HCT116 (cell line): Measurements from ENCODE around the gene TSPOAP1. TPM values are rescaled to one million over a fixed set of nuclear protein-coding genes. Genes with fewer than 3 reads are reported as not detected.

Experiments
- ATAC-seq: fragments of 200-7000 bp; cut with Tn5 transposase; 2 replicates; pipeline ENCODE4 v1.9.1; 2020; ENCODE audit warnings: mild to moderate bottlenecking, moderate library complexity
- BruUV-seq: library from RNA; stranded (reverse); fragments of 400-500 nt; replicated peaks from 2 replicates; lab custom pipeline; 2021; lab: Mats Ljungman, UMichigan
- CTCF ChIA-PET: fragments of 300-600 bp; sonication (Branson Sonifier 250); formaldehyde crosslinking; loops from one replicate; lab custom pipeline; 2021; ENCODE audit warnings: antibody characterized with exemption; lab: Charles Lee
- POLR2A ChIA-PET: fragments of 300-600, 350-600 bp; sonication (Branson Sonifier 250); formaldehyde crosslinking; loops from one replicate; lab custom pipeline; 2021; ENCODE audit warnings: antibody characterized with exemption; lab: Charles Lee
- RAD21 ChIA-PET, 2 experiments: fragments of 300-600 bp; sonication (Branson Sonifier 250); formaldehyde crosslinking; loops; one replicate each; lab custom pipeline; 2023; ENCODE audit warnings: low total read pairs in 2 of 2; ENCODE audit not compliant: uncharacterized antibody in 2 of 2, unreplicated experiment in 2 of 2, low non-redundant PET in 1 of 2; lab: Charles Lee
- DNase-seq: peaks from one replicate; pipeline ENCODE4 v3.0.0-alpha.2; 2010; ENCODE audit warnings: low read depth, low spot score
- H2AFZ ChIP-seq: fragments of 200-600 bp; shearing (Covaris generic), sonication (generic); 2 replicates; pipeline ENCODE4 v1.6.1; 2017; ENCODE audit warnings: low read depth, mixed run types, mixed read lengths, antibody characterized with exemption, low read length; ENCODE audit not compliant: poor library complexity, severe bottlenecking
- H3K27ac ChIP-seq: 2 replicates; pipeline ENCODE4 v1.5.1; 2012; ENCODE audit warnings: low read depth, low read length
- H3K27me3 ChIP-seq: fragments of 200-600 bp; sonication (generic); 2 replicates; pipeline ENCODE4 v1.6.1; 2016; ENCODE audit warnings: mixed run types, low read length, mixed read lengths; ENCODE audit not compliant: insufficient read depth
- H3K36me3 ChIP-seq, 2 experiments: fragments of 200-500 bp in 1 of 2; fragments of 200-600 bp in 1 of 2; sonication (Bioruptor generic) in 1 of 2; sonication (generic) in 1 of 2; 2 replicates each; pipeline versions ENCODE4 v1.5.1 to v1.6.1; 2014 to 2016; ENCODE audit warnings: low read length in 2 of 2, inconsistent platforms in 1 of 2, mixed read lengths in 1 of 2, mixed run types in 1 of 2; ENCODE audit not compliant: insufficient read depth in 2 of 2, control insufficient read depth in 1 of 2
- H3K4me1 ChIP-seq, 2 experiments: fragments of 200-600 bp in 1 of 2; sonication (generic) in 1 of 2; 2 replicates each; pipeline versions ENCODE4 v1.5.1 to v1.6.1; 2012 to 2017; ENCODE audit warnings: low read length in 2 of 2, inconsistent platforms in 1 of 2, mild to moderate bottlenecking in 1 of 2, mixed read lengths in 1 of 2, mixed run types in 1 of 2, moderate library complexity in 1 of 2; ENCODE audit not compliant: insufficient read depth in 2 of 2, control insufficient read depth in 1 of 2
- H3K4me2 ChIP-seq: fragments of 200-600 bp; sonication (generic); 2 replicates; pipeline ENCODE4 v1.6.1; 2017; ENCODE audit warnings: mixed run types, low read length, mixed read lengths
- H3K4me3 ChIP-seq, 2 experiments: fragments of 200-600 bp in 1 of 2; sonication (generic) in 1 of 2; replicated peaks in 1 of 2; 2 replicates each; pipeline ENCODE4 v1.5.1; 2011 to 2016; ENCODE audit warnings: low read length in 2 of 2, control low read depth in 1 of 2, low read depth in 1 of 2, mild to moderate bottlenecking in 1 of 2, mixed read lengths in 1 of 2, mixed run types in 1 of 2
- H3K79me2 ChIP-seq: fragments of 200-600 bp; sonication (generic); 2 replicates; pipeline ENCODE4 v1.6.1; 2017; ENCODE audit warnings: mild to moderate bottlenecking, mixed run types, low read length, moderate library complexity, mixed read lengths; ENCODE audit not compliant: insufficient read depth
- H3K9ac ChIP-seq: fragments of 200-600 bp; sonication (generic); 2 replicates; pipeline ENCODE4 v1.6.1; 2016; ENCODE audit warnings: low read length, mixed read lengths
- H3K9me2 ChIP-seq: fragments of 200-600 bp; sonication (generic), shearing (Covaris generic); 2 replicates; pipeline ENCODE4 v1.6.1; 2017; ENCODE audit warnings: mixed run types, mild to moderate bottlenecking, moderate library complexity; ENCODE audit not compliant: insufficient read depth
- H3K9me3 ChIP-seq, 2 experiments: fragments of 200-500 bp in 1 of 2; fragments of 200-600 bp in 1 of 2; sonication (Bioruptor generic) in 1 of 2; sonication (generic) in 1 of 2; 2 replicates each; pipeline ENCODE4 v1.6.1; 2014 to 2017; ENCODE audit warnings: low read length in 2 of 2, mixed read lengths in 2 of 2, inconsistent platforms in 1 of 2, low read depth in 1 of 2, mild to moderate bottlenecking in 1 of 2, mixed run types in 1 of 2, moderate library complexity in 1 of 2; ENCODE audit not compliant: control insufficient read depth in 1 of 2, insufficient read depth in 1 of 2
- H4K20me1 ChIP-seq: fragments of 200-600 bp; sonication (generic), shearing (Covaris generic); 2 replicates; pipeline ENCODE4 v1.6.1; 2017; ENCODE audit warnings: mixed run types, mild to moderate bottlenecking, moderate library complexity; ENCODE audit not compliant: insufficient read depth
- ATF3 ChIP-seq: IDR thresholded peaks from 2 replicates; pipeline ENCODE4 v1.6.1; 2012
- CEBPB ChIP-seq: IDR thresholded peaks from 2 replicates; pipeline ENCODE4 v1.6.1; 2012; ENCODE audit warnings: low read depth
- EGR1 ChIP-seq: IDR thresholded peaks from 2 replicates; pipeline ENCODE4 v1.6.1; 2012; ENCODE audit warnings: low read depth
- ELF1 ChIP-seq: IDR thresholded peaks from 2 replicates; pipeline ENCODE4 v1.6.1; 2012; ENCODE audit warnings: low read depth, borderline replicate concordance
- EZH2 ChIP-seq: fragments of 200-600 bp; sonication (generic); IDR thresholded peaks from 2 replicates; pipeline ENCODE4 v1.6.1; 2017; ENCODE audit warnings: antibody characterized with exemption, mixed run types
- FOSL1 ChIP-seq: IDR thresholded peaks from 2 replicates; pipeline ENCODE4 v1.6.1; 2012; ENCODE audit warnings: low read depth
- JUND ChIP-seq: IDR thresholded peaks from 2 replicates; pipeline ENCODE4 v1.6.1; 2012
- MAX ChIP-seq: IDR thresholded peaks from 2 replicates; pipeline ENCODE4 v1.6.1; 2012
- POLR2A ChIP-seq: IDR thresholded peaks from 2 replicates; pipeline ENCODE4 v1.7.0; 2011; ENCODE audit warnings: borderline replicate concordance; ENCODE audit not compliant: insufficient read depth, insufficient read length; ENCODE audit errors: extremely low read depth
- POLR2AphosphoS5 ChIP-seq: IDR thresholded peaks from 2 replicates; pipeline ENCODE4 v1.6.1; 2011; ENCODE audit warnings: mild to moderate bottlenecking, low read depth, low read length, moderate library complexity
- RAD21 ChIP-seq: IDR thresholded peaks from 2 replicates; pipeline ENCODE4 v1.6.1; 2012; ENCODE audit warnings: low read depth, mild to moderate bottlenecking
- SIN3A ChIP-seq: IDR thresholded peaks from 2 replicates; pipeline ENCODE4 v1.6.1; 2012; ENCODE audit warnings: low read depth
- SP1 ChIP-seq: IDR thresholded peaks from 2 replicates; pipeline ENCODE4 v1.6.1; 2012; ENCODE audit warnings: low read depth
- SRF ChIP-seq: IDR thresholded peaks from 2 replicates; pipeline ENCODE4 v1.6.1; 2012; ENCODE audit warnings: low read depth
- TCF7L2 ChIP-seq: IDR thresholded peaks from 2 replicates; pipeline ENCODE4 v1.7.0; 2011; ENCODE audit warnings: borderline replicate concordance, inconsistent platforms; ENCODE audit not compliant: insufficient read depth, insufficient read length; ENCODE audit errors: extremely low read depth
- YY1 ChIP-seq: IDR thresholded peaks from 2 replicates; pipeline ENCODE4 v1.6.1; 2011; ENCODE audit warnings: low read length, low read depth, moderate library complexity, mild to moderate bottlenecking; ENCODE audit not compliant: insufficient replicate concordance; ENCODE audit errors: extremely low read depth
- ZFX ChIP-seq: fragments of 450-650 bp; IDR thresholded peaks from 2 replicates; pipeline ENCODE4 v1.6.1; 2017
- intact Hi-C: fragments of 100-400 bp; cut with micrococcal nuclease; formaldehyde crosslinking; loops from 2 replicates; pipeline ENCODE4 v1.10.0; 2022
- total RNA-seq: library from RNA; stranded (reverse); gene quantifications from one replicate; pipeline ENCODE4 v1.2.1, GENCODE V29; 2021; ENCODE audit not compliant: unreplicated experiment
- TF ChIP-seq, protein P1 (sequence below), 3 experiments: fragments of 200-600 bp in 1 of 3; sonication (generic) in 1 of 3; IDR thresholded peaks in 2 of 3; conservative IDR thresholded peaks in 1 of 3; 2 replicates each; pipeline ENCODE4 v1.5.1; 2012 to 2017; ENCODE audit warnings: low read depth in 2 of 3, low read length in 2 of 3, antibody characterized with exemption in 1 of 3, borderline replicate concordance in 1 of 3, control low read depth in 1 of 3, mild to moderate bottlenecking in 1 of 3, mixed read lengths in 1 of 3, mixed run types in 1 of 3, moderate library complexity in 1 of 3; ENCODE audit not compliant: insufficient read depth in 1 of 3

The TSPOAP1 gene
- total RNA-seq, 1 experiment from 2014 or later, result 0.27 TPM

DNA sequence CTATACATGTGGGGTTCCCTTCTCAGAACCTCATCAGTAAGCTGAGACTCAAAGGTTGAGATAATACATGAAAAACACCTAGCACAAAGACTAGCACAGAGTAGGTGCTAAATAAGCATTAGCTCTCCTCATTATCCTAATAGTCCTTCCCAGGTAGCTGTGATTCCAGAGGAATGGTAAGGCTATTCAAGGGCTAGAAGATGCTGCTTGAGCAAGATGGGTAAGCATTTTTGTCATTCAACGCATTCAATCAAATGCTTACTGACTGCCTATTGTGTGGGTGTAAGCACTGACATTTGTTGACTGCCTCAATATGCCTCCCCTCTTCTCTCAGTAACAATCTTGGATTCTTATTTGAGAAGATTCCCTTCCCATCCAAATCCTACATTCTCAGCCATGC lies 19.4 kb upstream of the TSPOAP1 start:
- no peaks in the 10 kb centered on the region for H3K9me3 ChIP-seq
- H3K4me3 ChIP-seq, result no peak overlapping the region
- no peak overlapping the region for H3K4me2 ChIP-seq
- H2AFZ ChIP-seq, result no peak overlapping the region
- H3K9me2 ChIP-seq, result no peaks in the 10 kb centered on the region
- no peak for TF ChIP-seq POLR2A
- TF ChIP-seq JUND, result no peak
- TF ChIP-seq, protein P1, sequence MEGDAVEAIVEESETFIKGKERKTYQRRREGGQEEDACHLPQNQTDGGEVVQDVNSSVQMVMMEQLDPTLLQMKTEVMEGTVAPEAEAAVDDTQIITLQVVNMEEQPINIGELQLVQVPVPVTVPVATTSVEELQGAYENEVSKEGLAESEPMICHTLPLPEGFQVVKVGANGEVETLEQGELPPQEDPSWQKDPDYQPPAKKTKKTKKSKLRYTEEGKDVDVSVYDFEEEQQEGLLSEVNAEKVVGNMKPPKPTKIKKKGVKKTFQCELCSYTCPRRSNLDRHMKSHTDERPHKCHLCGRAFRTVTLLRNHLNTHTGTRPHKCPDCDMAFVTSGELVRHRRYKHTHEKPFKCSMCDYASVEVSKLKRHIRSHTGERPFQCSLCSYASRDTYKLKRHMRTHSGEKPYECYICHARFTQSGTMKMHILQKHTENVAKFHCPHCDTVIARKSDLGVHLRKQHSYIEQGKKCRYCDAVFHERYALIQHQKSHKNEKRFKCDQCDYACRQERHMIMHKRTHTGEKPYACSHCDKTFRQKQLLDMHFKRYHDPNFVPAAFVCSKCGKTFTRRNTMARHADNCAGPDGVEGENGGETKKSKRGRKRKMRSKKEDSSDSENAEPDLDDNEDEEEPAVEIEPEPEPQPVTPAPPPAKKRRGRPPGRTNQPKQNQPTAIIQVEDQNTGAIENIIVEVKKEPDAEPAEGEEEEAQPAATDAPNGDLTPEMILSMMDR (IDR thresholded peaks at IDR 0.05 in 2 of 3, conservative IDR thresholded peaks at IDR 0.05 in 1 of 3; ENCODE audit: borderline replicate concordance in 1 of 3, insufficient read depth in 1 of 3, low read depth in 2 of 3, low read length in 2 of 3), result no peak
- TF ChIP-seq EZH2, result no peak
- TF ChIP-seq SP1, result no peak
- TF ChIP-seq ELF1, result no peak
- no peak for TF ChIP-seq YY1
- no peak for TF ChIP-seq ZFX
- TF ChIP-seq CEBPB, result no peak
- POLR2A ChIA-PET, result interaction anchor here (1.0 kb wide), 1 partner anchor 69 kb away, joined by 3 read pairs; the partner anchor contains the start of gene RNF43
- BruUV-seq, result no TSS peak
- H3K4me1 ChIP-seq, result peaks cover 9 to 14% of the 10 kb centered on the region in 2 experiments
- DNase-seq (no peak), ATAC-seq (no peak)
- RAD21 ChIA-PET, result no interaction called here
- H3K9ac ChIP-seq, result no peak overlapping the region
- H3K27ac ChIP-seq, result no peak overlapping the region
- no peaks in the 10 kb centered on the region for H3K27me3 ChIP-seq
- intact Hi-C loops, result no loop called here
- CTCF ChIA-PET, result no interaction called here
- H4K20me1 ChIP-seq, result no peaks in the 10 kb centered on the region
- peaks cover 62 to 64% of the 10 kb centered on the region in 2 experiments for H3K36me3 ChIP-seq
- peaks cover 31% of the 10 kb centered on the region for H3K79me2 ChIP-seq

DNA sequence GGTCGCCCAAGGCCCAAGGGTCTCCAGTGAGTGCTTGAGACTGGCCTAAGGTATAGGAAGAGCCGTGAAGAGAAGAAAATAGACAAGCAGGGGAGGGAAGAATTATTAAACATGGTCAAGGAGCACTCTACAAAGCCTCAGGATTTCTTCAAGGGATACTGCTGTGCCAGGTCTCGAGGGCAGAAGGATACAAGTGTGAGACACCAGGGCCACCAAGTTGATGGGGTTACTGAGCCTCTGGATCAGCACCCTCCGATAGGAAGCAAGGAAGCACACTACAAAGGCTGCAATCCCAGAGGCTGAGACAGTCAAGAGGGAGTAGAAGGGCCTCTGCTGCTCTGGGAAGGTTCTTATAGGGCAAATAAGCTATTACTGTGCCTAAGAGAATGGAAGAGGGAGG lies 16.9 kb upstream of the TSPOAP1 start:
- peaks cover 12% of the 10 kb centered on the region for H3K79me2 ChIP-seq
- H3K9me3 ChIP-seq, result no peaks in the 10 kb centered on the region
- no peaks in the 10 kb centered on the region for H3K9me2 ChIP-seq
- intact Hi-C loops, result no loop called here
- DNase-seq (no peak), ATAC-seq (no peak)
- H3K4me3 ChIP-seq, result no peak overlapping the region
- no peak overlapping the region for H2AFZ ChIP-seq
- no TSS peak for BruUV-seq
- no peak overlapping the region for H3K9ac ChIP-seq
- H4K20me1 ChIP-seq, result no peaks in the 10 kb centered on the region
- no peak overlapping the region for H3K27ac ChIP-seq
- POLR2A ChIA-PET, result interaction anchor here (2.4 kb wide), 1 partner anchor 72 kb away, joined by 10 read pairs; the partner anchor contains the start of gene RNF43
- CTCF ChIA-PET, result no interaction called here
- H3K36me3 ChIP-seq, result peaks cover 59% of the 10 kb centered on the region in 2 experiments
- H3K27me3 ChIP-seq, result no peaks in the 10 kb centered on the region
- RAD21 ChIA-PET, result no interaction called here
- H3K4me2 ChIP-seq, result no peak overlapping the region
- H3K4me1 ChIP-seq, result no peaks in the 10 kb centered on the region
- TF ChIP-seq SIN3A, result no peak
- no peak for TF ChIP-seq MAX
- no peak for TF ChIP-seq FOSL1
- no peak for TF ChIP-seq ATF3
- TF ChIP-seq, protein P1 (IDR thresholded peaks at IDR 0.05 in 2 of 3, conservative IDR thresholded peaks at IDR 0.05 in 1 of 3; ENCODE audit: borderline replicate concordance in 1 of 3, insufficient read depth in 1 of 3, low read depth in 2 of 3, low read length in 2 of 3), result no peak
- no peak for TF ChIP-seq RAD21
- TF ChIP-seq SRF, result no peak
- no peak for TF ChIP-seq EZH2
- no peak for TF ChIP-seq EGR1
- no peak for TF ChIP-seq POLR2A
- no peak for TF ChIP-seq POLR2AphosphoS5
- no peak for TF ChIP-seq TCF7L2
- TF ChIP-seq CEBPB, result no peak
- TF ChIP-seq JUND, result no peak
